ENCODE measurements around the gene STXBP3.

The STXBP3 gene

GRCh38 chr1:108842525-108843181 is 96.2 kb downstream of the STXBP3 start:
- no peak for DNase-seq (ENCODE audit: low spot score)

DNA sequence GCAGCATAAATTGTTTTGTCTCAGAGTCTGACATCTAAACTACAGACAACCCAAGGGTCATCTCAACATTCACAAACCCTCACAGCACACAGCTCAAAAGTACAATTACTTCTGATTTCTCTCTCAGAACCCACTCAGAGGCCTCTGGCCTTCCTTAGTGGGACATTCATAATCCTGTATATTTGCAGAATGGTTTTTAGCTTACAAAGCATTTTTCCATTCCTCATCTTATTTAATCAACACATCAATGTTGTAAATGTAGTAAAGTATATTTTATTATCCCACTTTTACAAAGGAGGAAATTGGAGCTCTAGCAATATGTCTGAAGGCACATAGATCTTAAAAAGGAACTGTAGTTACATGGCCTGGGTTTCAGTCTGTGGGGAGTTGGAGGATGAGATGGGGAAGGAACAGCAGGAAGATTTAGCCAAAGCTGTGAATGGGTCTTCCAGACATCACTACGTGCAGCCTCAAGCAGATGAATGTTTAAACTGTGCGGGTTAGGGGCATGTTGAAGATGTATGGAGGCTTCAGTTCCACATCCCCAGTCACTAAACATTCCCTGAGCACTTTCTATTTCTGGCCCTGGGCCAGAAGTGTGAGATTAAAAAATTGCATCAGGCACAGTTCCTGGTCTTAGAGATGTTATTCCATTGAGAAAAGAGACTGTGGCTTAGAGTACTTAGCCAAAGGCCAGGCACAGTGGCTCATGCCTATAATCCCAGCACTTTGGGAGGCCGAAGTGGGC is 97.1 kb downstream of the STXBP3 start:
- DNase-seq (ENCODE audit: low spot score), result no peak

DNA sequence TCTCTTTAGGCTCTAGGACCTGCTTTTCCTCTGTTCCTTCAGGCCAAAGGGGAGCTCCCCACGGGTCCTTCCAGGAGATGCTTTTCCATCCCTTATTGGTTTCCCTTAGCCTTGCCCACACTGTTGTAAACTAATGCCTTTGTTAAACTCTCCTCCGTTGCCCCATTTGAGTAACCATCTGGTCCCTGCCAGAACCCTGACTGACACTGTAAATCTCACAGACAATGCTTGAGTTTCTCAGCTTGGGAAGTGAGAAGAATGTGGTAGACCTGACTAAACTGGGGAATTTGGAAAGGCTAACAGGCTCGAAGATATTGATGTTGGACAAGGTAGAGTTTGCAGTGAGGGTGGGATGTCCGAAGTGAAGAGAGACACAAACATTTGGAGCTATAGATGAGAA is 99.0 kb downstream of the STXBP3 start:
- DNase-seq (ENCODE audit: low spot score), result no peak

- no peak for DNase-seq (ENCODE audit: low spot score)
Measured at GRCh38 chr1:108845991-108846390, 99.5 kb downstream of the STXBP3 start.

DNA sequence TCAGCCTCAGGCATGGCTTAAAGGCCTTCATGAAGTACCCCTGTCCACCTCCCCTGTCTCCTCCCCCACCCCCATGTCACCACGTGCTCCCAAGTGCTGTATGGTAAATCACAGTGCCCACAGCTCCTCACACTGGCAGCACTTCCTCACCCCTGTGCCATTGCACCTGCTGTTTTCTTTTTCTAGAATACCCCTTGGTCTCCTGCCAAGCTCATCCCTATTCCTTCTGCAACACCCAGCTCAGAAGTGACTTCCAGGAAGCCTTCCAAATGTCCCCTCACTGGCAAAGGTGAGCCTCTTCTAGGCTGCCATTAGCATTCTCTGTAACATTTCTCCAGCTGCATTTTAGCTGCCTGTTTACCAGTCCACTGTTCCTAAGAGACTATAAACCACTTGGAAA is 101.0 kb downstream of the STXBP3 start:
- no peak for DNase-seq (ENCODE audit: low spot score)

- no peak for DNase-seq (ENCODE audit: low spot score)
Measured at GRCh38 chr1:108848806-108849205, 102.3 kb downstream of the STXBP3 start.

DNA sequence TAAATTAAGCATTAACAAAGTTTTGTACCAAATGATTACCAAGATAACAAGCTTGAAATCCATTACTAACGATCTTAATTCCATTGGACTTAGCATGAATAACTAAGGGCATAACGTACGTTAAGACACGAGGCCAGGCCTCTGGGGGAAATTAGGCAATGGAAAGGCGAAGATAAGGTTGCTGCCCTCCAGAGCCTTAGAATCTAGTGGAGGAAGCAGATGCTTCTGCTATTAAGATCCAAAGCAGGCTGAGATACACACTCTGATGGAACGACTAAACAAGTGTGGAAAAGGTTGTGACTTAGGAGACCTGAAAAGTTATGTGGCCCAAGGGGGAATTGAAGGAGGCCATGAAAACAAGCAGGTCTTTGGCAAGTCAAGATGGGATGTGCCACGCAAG is 104.5 kb downstream of the STXBP3 start:
- no peak for DNase-seq (ENCODE audit: low spot score)

DNA sequence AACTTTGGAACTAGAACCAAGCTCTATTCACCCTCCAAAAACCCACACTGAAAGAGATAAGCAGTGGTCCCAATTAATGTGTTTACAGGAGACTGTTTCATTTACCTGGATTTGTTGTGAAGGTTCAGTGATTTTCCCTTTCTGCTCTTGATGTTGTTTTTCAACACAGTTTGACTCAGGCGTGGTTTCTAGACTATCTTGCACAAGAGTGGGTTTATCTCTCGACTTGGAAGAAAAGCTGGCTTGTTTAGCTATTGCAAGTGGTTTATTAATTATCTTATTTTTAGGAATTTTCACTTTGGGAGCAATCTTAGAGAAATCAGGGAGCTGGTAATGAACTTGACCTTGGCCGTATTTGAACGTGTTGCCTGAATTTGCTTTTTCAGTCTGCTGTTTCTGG is 105.1 kb downstream of the STXBP3 start:
- DNase-seq (ENCODE audit: low spot score), result no peak

DNA sequence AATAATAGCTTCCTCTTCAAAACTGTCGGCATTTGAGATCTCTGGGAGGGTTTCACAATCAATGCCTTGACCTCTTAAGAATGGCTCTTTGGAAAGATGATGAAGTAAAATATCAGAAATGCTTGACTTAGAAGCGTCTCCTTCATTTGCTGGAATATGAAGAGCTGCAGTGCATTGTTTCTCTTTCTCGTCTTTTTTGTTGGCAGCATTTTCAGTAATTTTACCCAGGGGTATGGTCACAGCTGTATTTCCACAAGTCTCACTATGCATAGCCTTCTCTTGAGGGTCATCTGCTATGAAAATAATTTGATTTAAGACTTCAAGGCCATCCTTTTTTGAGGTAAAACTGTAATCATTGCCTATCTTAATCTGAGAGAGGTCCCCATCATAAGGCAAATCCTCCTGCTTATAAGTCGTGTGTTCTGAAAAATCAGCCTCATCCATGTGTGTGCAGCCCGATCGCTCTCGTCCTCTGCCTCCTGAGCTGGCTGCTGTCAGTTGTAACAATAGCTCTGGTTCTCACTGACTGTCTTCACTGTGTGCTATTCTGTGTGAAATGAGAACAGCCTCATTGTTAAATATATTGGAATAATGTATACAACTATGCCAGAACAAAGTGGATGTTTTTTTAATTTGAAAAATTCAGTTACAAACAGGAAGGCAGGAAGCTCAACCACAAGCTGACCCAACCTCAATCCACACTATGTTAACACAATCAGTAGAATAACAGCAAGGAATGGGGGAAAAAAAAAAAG is 105.9 kb downstream of the STXBP3 start:
- no peak for DNase-seq (ENCODE audit: low spot score)

GRCh38 chr1:108854221-108855019 is 107.9 kb downstream of the STXBP3 start:
- DNase-seq (ENCODE audit: low spot score), result no peak

DNA sequence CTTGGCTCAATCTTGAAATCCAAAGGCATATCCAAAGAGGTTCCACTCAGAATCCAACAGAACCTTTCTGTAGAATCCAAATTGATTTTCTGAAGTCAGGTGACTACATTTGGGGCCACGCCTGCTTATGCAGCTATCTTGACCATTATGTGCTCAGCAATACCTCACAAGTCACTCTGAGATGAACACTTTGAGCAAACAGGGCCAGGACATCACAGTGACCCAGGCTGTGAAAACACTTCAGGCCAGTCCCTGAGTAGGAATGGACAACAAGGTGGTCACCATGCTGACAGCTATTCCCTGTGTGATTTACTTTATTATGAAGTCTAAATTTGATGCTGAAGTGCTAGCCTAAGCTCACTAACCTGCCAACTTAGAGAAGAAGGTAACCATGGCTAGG is 110.5 kb downstream of the STXBP3 start, which contains the start of gene AKNAD1:
TSS of gene AKNAD1 (minus strand) at position 101 of the 400 bp plus-strand sequence. CDS start 4,430 bp downstream, outside the sequence.
- DNase-seq (ENCODE audit: low spot score), result no peak

- DNase-seq (ENCODE audit: low spot score), result no peak
Measured at GRCh38 chr1:108858230-108858950, 111.9 kb downstream of the STXBP3 start.

All from SW480 (cell line).